GM12878 (cell line): ENCODE measurements around the gene PPP1CA. TPM values are rescaled to one million over a fixed set of nuclear protein-coding genes. Genes with fewer than 3 reads are reported as not detected.

ENCODE experiments used
- ATAC-seq: fragments of 200-7000 bp; cut with Tn5 transposase; 3 replicates; pipeline ENCODE4 v1.9.1; 2020; ENCODE audit warnings: mild to moderate bottlenecking, moderate library complexity
- BruUV-seq: library from RNA; stranded (reverse); fragments of 400-500 nt; replicated peaks from 2 replicates; lab custom pipeline; 2021; lab: Mats Ljungman, UMichigan
- CTCF ChIA-PET: fragments of 300-600 bp; sonication (Branson Sonifier 250); formaldehyde crosslinking; extraction: SDS; loops from one replicate; lab custom pipeline; 2021; ENCODE audit warnings: inconsistent platforms; lab: Yijun Ruan, JAX
- POLR2A ChIA-PET: fragments of 350-600 bp; formaldehyde crosslinking; extraction: SDS; loops from one replicate; lab custom pipeline; 2021; ENCODE audit warnings: inconsistent platforms; lab: Charles Lee
- RAD21 ChIA-PET: fragments of 300-600 bp; sonication (Branson Sonifier 250); formaldehyde crosslinking; loops from one replicate; lab custom pipeline; 2023; ENCODE audit warnings: antibody characterized with exemption; ENCODE audit not compliant: unreplicated experiment; lab: Charles Lee
- SMC1A ChIA-PET: fragments of 300-600 bp; sonication (Branson Sonifier 250); formaldehyde crosslinking; loops from one replicate; lab custom pipeline; 2023; ENCODE audit not compliant: unreplicated experiment, uncharacterized antibody; lab: Charles Lee
- DNase-seq: peaks from one replicate; pipeline ENCODE4 v3.0.0-alpha.2; 2011; ENCODE audit warnings: low read depth, low spot score
- FAIRE-seq: peaks from 3 replicates; lab custom pipeline; 2011; peaks lifted over from hg19 to GRCh38; lab: Jason Lieb, UNC
- H2AFZ ChIP-seq: 2 replicates; pipeline ENCODE4 v1.6.0; 2011; ENCODE audit warnings: low read depth, low read length, control low read depth; ENCODE audit not compliant: control insufficient read depth
- H3K27ac ChIP-seq: 2 replicates; pipeline ENCODE4 v1.5.1; 2011; ENCODE audit warnings: control low read depth; ENCODE audit not compliant: control insufficient read depth, insufficient read depth
- H3K27me3 ChIP-seq, 2 experiments: replicated peaks in 1 of 2; 2 replicates each; pipeline versions ENCODE4 v1.6.0 to v1.6.1; 2011; ENCODE audit warnings: low read length in 1 of 2; ENCODE audit not compliant: control insufficient read depth in 2 of 2, insufficient read depth in 2 of 2
- H3K36me3 ChIP-seq, 2 experiments: 2 replicates each; pipeline ENCODE4 v1.5.1; 2011; ENCODE audit warnings: low read length in 1 of 2; ENCODE audit not compliant: control insufficient read depth in 2 of 2, insufficient read depth in 2 of 2
- H3K4me1 ChIP-seq: 2 replicates; pipeline ENCODE4 v1.6.1; 2011; ENCODE audit warnings: mild to moderate bottlenecking, low read length, moderate library complexity, mixed read lengths; ENCODE audit not compliant: control insufficient read depth, insufficient read depth
- H3K4me2 ChIP-seq: 2 replicates; pipeline ENCODE4 v1.6.0; 2011; ENCODE audit warnings: control low read depth; ENCODE audit not compliant: control insufficient read depth, insufficient read depth
- H3K4me3 ChIP-seq: fragments of 200-600 bp; sonication (generic); 2 replicates; pipeline ENCODE4 v1.5.1; 2016
- H3K79me2 ChIP-seq: 2 replicates; pipeline ENCODE4 v1.6.0; 2011; ENCODE audit warnings: low read length; ENCODE audit not compliant: control insufficient read depth, insufficient read depth
- H3K9ac ChIP-seq: 2 replicates; pipeline ENCODE4 v1.8.0; 2011; ENCODE audit warnings: low read length, control low read depth, mixed read lengths; ENCODE audit not compliant: control insufficient read depth, insufficient read depth
- H3K9me3 ChIP-seq: replicated peaks from 3 replicates; pipeline ENCODE4 v1.5.1; 2011; ENCODE audit warnings: mild to moderate bottlenecking, low read length; ENCODE audit not compliant: control insufficient read depth, insufficient read depth
- H4K20me1 ChIP-seq: 2 replicates; pipeline ENCODE4 v1.6.0; 2011; ENCODE audit not compliant: control insufficient read depth, insufficient read depth
- CHD2 ChIP-seq: IDR thresholded peaks from 2 replicates; pipeline ENCODE4 v1.6.1; 2011; ENCODE audit warnings: low read depth, low read length, improper control_type of control experiment, borderline replicate concordance
- HCFC1 ChIP-seq: fragments of 150-350 bp; IDR thresholded peaks from 2 replicates; pipeline ENCODE4 v1.6.1; 2014; ENCODE audit warnings: low read length
- NFYA ChIP-seq: IDR thresholded peaks from 2 replicates; pipeline ENCODE4 v1.6.1; 2011; ENCODE audit warnings: low read depth, mild to moderate bottlenecking, low read length, improper control_type of control experiment, borderline replicate concordance
- NFYB ChIP-seq: IDR thresholded peaks from 2 replicates; pipeline ENCODE4 v1.6.1; 2011; ENCODE audit warnings: low read depth, mild to moderate bottlenecking, low read length, improper control_type of control experiment, moderate library complexity; ENCODE audit not compliant: insufficient read depth
- SMAD5 ChIP-seq: IDR thresholded peaks from 2 replicates; pipeline ENCODE4 v1.6.1; 2016; ENCODE audit warnings: antibody characterized with exemption, low read depth
- SMARCA5 ChIP-seq: fragments of 450-650 bp; IDR thresholded peaks from 2 replicates; pipeline ENCODE4 v1.6.1; 2017; ENCODE audit warnings: mild to moderate bottlenecking
- SREBF1 ChIP-seq: IDR thresholded peaks from 2 replicates; pipeline ENCODE4 v1.6.1; 2012; ENCODE audit warnings: mild to moderate bottlenecking, low read length
- SRF ChIP-seq, 2 experiments: IDR thresholded peaks; 2 replicates each; pipeline ENCODE4 v1.6.1; 2011; ENCODE audit warnings: low read depth in 2 of 2, low read length in 2 of 2, mild to moderate bottlenecking in 1 of 2, moderate library complexity in 1 of 2
- WGBS: methylation state at CpG from one replicate; pipeline ENCODE4 v1.1.6; 2016; ENCODE audit warnings: low lambda C conversion rate; ENCODE audit not compliant: insufficient replicate concordance, insufficient coverage; ENCODE audit errors: missing lambda C conversion rate; 5-methylcytosine and 5-hydroxymethylcytosine counted together
- in situ Hi-C: fragments of 300-500 bp; cut with MboI; formaldehyde crosslinking; loops from 9 replicates; pipeline ENCODE4 v1.14.3; 2018; ENCODE audit warnings: mixed read lengths
- intact Hi-C: fragments of 100-400 bp; cut with micrococcal nuclease; formaldehyde crosslinking; loops from one replicate; pipeline ENCODE4 v1.14.2; 2022; ENCODE audit not compliant: unreplicated experiment
- polyA plus RNA-seq, 11 experiments: library from polyadenylated mRNA; depleted of rRNA in 4 of 11; unstranded in 6 of 11; stranded (reverse) in 5 of 11; fragments of >200 nt; fragmentation: Nextera tagmentation in 4 of 11; fragmentation: Illumina TruSeq in 1 of 11; extraction: Ambion mirVana in 4 of 11; extraction: Trizol in 1 of 11; gene quantifications; 1 replicate in 1 of 11; 2 replicates in 10 of 11; pipeline versions ENCODE4 v1.2.1 to v1.2.3, GENCODE V29; 2011 to 2016; ENCODE audit warnings: inconsistent platforms in 2 of 11, missing spikeins in 2 of 11, low read depth in 1 of 11
- total RNA-seq, 4 experiments: library from RNA; depleted of rRNA in 3 of 4; stranded (reverse); fragments of >200 nt in 3 of 4; fragmentation: Illumina TruSeq in 1 of 4; extraction: Trizol in 1 of 4; gene quantifications; 2 replicates each; pipeline versions ENCODE4 v1.2.1 to v1.2.3, GENCODE V29; 2013 to 2021
- TF ChIP-seq, protein P1 (sequence below): fragments of 450-650 bp; formaldehyde crosslinking; IDR thresholded peaks from 2 replicates; pipeline ENCODE4 v1.4.0; 2022; ENCODE audit warnings: mild to moderate bottlenecking, moderate library complexity
- TF ChIP-seq, protein P2 (sequence below): fragments of 450-650 bp; IDR thresholded peaks from 2 replicates; pipeline ENCODE4 v1.6.1; 2017; ENCODE audit warnings: low read depth, mild to moderate bottlenecking, moderate library complexity
- TF ChIP-seq, protein P3 (sequence below): IDR thresholded peaks from 2 replicates; pipeline ENCODE4 v1.6.1; 2011; ENCODE audit warnings: borderline replicate concordance, low read depth, mild to moderate bottlenecking, moderate library complexity, low read length; ENCODE audit not compliant: insufficient read depth, poor library complexity, severe bottlenecking
- TF ChIP-seq, protein P4 (sequence below), 3 experiments: IDR thresholded peaks in 2 of 3; conservative IDR thresholded peaks in 1 of 3; 2 replicates each; pipeline ENCODE4 v1.5.1; 2011; ENCODE audit warnings: low read depth in 3 of 3, low read length in 3 of 3, mild to moderate bottlenecking in 3 of 3, control low read depth in 2 of 3, moderate library complexity in 2 of 3, inconsistent platforms in 1 of 3, mixed read lengths in 1 of 3; ENCODE audit not compliant: control insufficient read depth in 2 of 3, insufficient read depth in 1 of 3; ENCODE audit errors: extremely low read depth in 1 of 3

PPP1CA gene
- total and polyA plus RNA-seq, 10 of the 15 experiments (the other 5 are each of a cell fraction or from before 2014, with no cell fraction given): 26.4 to 458 (median 240) TPM

DNA sequence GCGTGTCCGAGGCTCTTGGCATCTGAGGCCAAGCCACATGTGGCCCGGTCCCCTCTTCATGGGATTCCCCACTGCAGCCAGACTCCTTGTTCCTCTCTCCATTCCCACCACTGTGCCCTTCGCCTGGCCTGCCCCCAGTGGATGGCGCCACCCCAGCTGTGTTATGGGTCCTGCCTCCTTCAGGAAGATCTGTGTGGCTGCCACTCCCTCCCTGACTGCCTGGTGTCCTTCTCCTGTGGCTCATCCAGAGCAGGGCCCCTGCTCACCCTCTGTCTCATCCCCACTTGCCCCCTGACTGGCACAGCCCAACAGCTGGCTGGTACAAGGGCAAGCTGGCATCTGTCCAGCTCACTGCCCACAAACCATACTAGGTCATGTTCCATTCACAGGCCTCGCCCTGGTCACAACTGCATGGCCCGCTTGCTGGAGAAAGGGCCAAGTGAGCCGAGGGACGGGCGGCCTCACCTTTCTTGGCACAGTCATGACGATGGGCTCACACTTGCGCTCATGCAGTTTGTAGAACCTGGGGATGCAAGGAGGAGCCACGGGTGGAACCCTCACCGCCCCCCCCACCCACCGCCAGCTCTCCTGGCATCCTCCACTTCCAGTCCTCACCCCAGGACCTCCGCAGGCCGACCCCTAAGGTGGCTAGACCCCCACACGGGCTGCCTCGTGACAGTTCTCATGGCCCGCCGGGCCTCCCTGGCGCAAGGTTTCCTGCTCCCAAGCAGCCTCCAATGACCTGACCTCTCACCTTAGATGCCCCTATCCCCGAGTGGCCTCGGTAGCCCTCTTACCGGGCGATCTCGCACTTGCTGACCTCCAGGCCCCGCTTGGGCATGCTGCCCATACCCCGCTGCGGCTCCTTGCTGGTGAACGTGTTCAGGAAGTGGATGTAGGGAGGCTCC lies 37.9 kb upstream of the PPP1CA start:
- H3K27me3 ChIP-seq: no peaks in the 10 kb centered on the region
- in situ Hi-C loops: no loop called here
- H3K4me2 ChIP-seq: peak overlapping the region; percentile 86
- H3K4me1 ChIP-seq: peaks cover 29% of the 10 kb centered on the region
- FAIRE-seq (peak; percentile 71), DNase-seq (no peak), ATAC-seq (no peak)
- intact Hi-C loops: loop anchor here (5.0 kb wide), 1 partner anchor 37 kb away; the partner anchor contains the start of genes PPP1CA and TBC1D10C
- H4K20me1 ChIP-seq: no peaks in the 10 kb centered on the region
- no peaks in the 10 kb centered on the region for H3K9me3 ChIP-seq
- H3K36me3 ChIP-seq: peaks cover 0 to 14% of the 10 kb centered on the region in 2 experiments; a peak in 3 of 4 replicates
- H2AFZ ChIP-seq: no peak overlapping the region
- H3K27ac ChIP-seq: peak overlapping the region; percentile 99
- ChIA-PET POLR2A (interaction anchor here (0.7 to 4.7 kb wide), 10 partner anchors 11 to 59 kb away, joined by 3 to 95 read pairs (median 15); partner anchors contain the start of genes PPP1CA, RPS6KB2, TBC1D10C and TMEM134), CTCF (interaction anchor here (0.7 to 4.3 kb wide), 9 partner anchors 12 to 135 kb away, joined by 3 to 53 read pairs (median 3); partner anchors contain the start of genes PPP1CA, TBC1D10C and TMEM134), SMC1A (interaction anchor here (1.8 to 4.2 kb wide), 6 partner anchors 12 to 46 kb away, joined by 10 to 46 read pairs (median 26); partner anchors contain the start of genes AIP, PPP1CA, RPS6KB2 and TBC1D10C), RAD21 (interaction anchor here (0.9 to 7.2 kb wide), 7 partner anchors 20 to 86 kb away, joined by 3 to 112 read pairs (median 6); partner anchors contain the start of genes AIP, CLCF1, POLD4 and PPP1CA)
- H3K4me3 ChIP-seq: peak overlapping the region; percentile 90
- H3K9ac ChIP-seq: peak overlapping the region; percentile 99
- no TSS peak for BruUV-seq
- H3K79me2 ChIP-seq: peaks cover 47% of the 10 kb centered on the region
- 61% methylated on average over 31 of the region's 31 CpGs for WGBS
- TF ChIP-seq SRF (IDR thresholded peaks at IDR 0.05; ENCODE audit: low read depth in 2 of 2, low read length in 2 of 2) (no peak), HCFC1 (no peak), SMARCA5 (0 out of 2 replicates have a peak, but pooled peaks have one; percentile 21), CHD2 (no peak), SREBF1 (no peak), NFYB (no peak), SMAD5 (no peak), NFYA (no peak)
- TF ChIP-seq, protein P1, sequence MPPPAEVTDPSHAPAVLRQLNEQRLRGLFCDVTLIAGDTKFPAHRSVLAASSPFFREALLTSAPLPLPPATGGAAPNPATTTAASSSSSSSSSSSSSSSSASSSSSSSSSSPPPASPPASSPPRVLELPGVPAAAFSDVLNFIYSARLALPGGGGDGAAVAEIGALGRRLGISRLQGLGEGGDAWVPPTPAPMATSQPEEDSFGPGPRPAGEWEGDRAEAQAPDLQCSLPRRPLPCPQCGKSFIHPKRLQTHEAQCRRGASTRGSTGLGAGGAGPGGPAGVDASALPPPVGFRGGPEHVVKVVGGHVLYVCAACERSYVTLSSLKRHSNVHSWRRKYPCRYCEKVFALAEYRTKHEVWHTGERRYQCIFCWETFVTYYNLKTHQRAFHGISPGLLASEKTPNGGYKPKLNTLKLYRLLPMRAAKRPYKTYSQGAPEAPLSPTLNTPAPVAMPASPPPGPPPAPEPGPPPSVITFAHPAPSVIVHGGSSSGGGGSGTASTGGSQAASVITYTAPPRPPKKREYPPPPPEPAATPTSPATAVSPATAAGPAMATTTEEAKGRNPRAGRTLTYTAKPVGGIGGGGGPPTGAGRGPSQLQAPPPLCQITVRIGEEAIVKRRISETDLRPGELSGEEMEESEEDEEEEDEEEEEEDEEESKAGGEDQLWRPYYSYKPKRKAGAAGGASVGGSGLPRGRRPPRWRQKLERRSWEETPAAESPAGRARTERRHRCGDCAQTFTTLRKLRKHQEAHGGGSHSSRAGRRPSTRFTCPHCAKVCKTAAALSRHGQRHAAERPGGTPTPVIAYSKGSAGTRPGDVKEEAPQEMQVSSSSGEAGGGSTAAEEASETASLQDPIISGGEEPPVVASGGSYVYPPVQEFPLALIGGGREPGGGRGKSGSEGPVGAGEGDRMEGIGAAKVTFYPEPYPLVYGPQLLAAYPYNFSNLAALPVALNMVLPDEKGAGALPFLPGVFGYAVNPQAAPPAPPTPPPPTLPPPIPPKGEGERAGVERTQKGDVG: no peak
- TF ChIP-seq, protein P2, sequence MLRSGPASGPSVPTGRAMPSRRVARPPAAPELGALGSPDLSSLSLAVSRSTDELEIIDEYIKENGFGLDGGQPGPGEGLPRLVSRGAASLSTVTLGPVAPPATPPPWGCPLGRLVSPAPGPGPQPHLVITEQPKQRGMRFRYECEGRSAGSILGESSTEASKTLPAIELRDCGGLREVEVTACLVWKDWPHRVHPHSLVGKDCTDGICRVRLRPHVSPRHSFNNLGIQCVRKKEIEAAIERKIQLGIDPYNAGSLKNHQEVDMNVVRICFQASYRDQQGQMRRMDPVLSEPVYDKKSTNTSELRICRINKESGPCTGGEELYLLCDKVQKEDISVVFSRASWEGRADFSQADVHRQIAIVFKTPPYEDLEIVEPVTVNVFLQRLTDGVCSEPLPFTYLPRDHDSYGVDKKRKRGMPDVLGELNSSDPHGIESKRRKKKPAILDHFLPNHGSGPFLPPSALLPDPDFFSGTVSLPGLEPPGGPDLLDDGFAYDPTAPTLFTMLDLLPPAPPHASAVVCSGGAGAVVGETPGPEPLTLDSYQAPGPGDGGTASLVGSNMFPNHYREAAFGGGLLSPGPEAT: 0 out of 2 replicates have a peak, but pooled peaks have one; percentile 18
- TF ChIP-seq, protein P3, sequence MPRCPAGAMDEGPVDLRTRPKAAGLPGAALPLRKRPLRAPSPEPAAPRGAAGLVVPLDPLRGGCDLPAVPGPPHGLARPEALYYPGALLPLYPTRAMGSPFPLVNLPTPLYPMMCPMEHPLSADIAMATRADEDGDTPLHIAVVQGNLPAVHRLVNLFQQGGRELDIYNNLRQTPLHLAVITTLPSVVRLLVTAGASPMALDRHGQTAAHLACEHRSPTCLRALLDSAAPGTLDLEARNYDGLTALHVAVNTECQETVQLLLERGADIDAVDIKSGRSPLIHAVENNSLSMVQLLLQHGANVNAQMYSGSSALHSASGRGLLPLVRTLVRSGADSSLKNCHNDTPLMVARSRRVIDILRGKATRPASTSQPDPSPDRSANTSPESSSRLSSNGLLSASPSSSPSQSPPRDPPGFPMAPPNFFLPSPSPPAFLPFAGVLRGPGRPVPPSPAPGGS: peak; percentile 10
- TF ChIP-seq, protein P4, sequence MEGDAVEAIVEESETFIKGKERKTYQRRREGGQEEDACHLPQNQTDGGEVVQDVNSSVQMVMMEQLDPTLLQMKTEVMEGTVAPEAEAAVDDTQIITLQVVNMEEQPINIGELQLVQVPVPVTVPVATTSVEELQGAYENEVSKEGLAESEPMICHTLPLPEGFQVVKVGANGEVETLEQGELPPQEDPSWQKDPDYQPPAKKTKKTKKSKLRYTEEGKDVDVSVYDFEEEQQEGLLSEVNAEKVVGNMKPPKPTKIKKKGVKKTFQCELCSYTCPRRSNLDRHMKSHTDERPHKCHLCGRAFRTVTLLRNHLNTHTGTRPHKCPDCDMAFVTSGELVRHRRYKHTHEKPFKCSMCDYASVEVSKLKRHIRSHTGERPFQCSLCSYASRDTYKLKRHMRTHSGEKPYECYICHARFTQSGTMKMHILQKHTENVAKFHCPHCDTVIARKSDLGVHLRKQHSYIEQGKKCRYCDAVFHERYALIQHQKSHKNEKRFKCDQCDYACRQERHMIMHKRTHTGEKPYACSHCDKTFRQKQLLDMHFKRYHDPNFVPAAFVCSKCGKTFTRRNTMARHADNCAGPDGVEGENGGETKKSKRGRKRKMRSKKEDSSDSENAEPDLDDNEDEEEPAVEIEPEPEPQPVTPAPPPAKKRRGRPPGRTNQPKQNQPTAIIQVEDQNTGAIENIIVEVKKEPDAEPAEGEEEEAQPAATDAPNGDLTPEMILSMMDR (IDR thresholded peaks at IDR 0.05 in 2 of 3, conservative IDR thresholded peaks at IDR 0.05 in 1 of 3; ENCODE audit: control insufficient read depth in 2 of 3, extremely low read depth in 1 of 3, insufficient read depth in 1 of 3, low read depth in 3 of 3, low read length in 3 of 3): peak; percentile 23 to 49 (median 24); a peak in 4 of 6 replicates
